ENCODE measurements around the gene PDE2A.

The PDE2A gene

DNA sequence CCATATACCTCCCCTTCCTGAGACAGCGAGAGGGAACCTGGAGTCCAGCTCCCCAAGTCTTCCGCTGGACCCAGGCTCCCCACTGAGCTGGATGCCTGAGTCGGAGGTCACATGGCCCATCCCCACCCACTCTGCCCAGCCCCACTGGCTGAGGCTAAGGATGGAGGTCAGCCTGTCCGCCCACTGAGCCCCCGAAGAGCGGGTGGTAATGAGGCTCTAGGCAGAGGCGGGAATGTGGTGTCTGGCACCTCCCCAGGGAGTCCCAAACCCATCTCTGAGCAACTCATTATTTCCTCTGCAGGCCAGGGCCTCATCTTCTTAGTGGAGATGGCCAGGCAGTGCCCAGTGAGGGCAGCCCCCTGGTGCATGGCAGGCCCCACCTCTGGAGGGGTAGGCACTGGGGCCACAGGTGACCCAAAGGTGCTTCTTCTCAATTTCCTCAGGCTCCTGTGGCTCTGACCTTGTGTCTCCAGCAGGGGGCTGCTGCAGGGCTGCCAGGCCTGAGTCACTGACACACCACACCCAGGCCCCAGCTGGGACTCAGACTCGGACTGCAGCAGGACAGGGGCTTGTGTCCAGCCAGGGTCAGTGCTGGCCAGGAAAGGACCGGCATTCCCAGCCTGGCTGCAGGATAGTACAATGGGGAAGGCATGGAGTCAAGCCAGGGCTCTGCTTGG, 10.2 kb upstream of the PDE2A start:
- DNase-seq (ENCODE audit: low read depth, low spot score): no peak

- DNase-seq (ENCODE audit: low read depth, low spot score): peak; percentile 50
Observed at GRCh38 chr11:72683782-72684200, 9.6 kb upstream of the PDE2A start.

- DNase-seq (ENCODE audit: low read depth, low spot score): no peak
Observed at GRCh38 chr11:72682858-72683243, 8.6 kb upstream of the PDE2A start.

- DNase-seq (ENCODE audit: low read depth, low spot score): no peak
Observed at GRCh38 chr11:72682238-72682857, 8.1 kb upstream of the PDE2A start.

GRCh38 chr11:72681226-72682153, 7.3 kb upstream of the PDE2A start:
- DNase-seq (ENCODE audit: low read depth, low spot score): no peak

DNA sequence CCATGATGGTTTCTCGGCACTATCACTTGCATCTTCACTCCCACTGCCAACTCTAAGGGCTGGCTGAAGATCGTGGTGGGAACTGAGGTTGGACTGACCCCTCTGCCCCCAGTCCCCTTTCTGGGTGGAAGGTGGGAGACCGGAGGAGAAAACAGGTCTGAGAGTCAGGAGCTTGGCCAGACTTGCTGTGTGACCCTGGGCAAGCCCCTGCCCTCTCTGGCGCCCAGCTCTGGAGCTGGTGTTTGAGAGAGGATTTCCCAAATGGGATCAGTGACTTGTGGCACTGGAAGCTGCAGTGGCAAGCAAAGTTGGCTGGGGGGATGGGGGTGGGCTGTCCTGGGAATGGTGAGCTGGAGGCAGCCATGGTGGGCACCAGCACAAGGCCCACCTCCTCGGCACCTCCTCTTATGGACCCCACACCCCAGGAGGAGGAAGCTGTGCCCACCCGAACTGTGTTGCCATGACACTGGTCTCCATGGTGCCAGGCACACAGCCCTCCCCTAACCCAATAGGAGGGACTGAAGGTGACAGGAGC, 6.5 kb upstream of the PDE2A start:
- DNase-seq (ENCODE audit: low read depth, low spot score): no peak

GRCh38 chr11:72679869-72680268, 5.6 kb upstream of the PDE2A start:
- DNase-seq (ENCODE audit: low read depth, low spot score): no peak

GRCh38 chr11:72678524-72678923, 4.3 kb upstream of the PDE2A start:
- DNase-seq (ENCODE audit: low read depth, low spot score): no peak

DNA sequence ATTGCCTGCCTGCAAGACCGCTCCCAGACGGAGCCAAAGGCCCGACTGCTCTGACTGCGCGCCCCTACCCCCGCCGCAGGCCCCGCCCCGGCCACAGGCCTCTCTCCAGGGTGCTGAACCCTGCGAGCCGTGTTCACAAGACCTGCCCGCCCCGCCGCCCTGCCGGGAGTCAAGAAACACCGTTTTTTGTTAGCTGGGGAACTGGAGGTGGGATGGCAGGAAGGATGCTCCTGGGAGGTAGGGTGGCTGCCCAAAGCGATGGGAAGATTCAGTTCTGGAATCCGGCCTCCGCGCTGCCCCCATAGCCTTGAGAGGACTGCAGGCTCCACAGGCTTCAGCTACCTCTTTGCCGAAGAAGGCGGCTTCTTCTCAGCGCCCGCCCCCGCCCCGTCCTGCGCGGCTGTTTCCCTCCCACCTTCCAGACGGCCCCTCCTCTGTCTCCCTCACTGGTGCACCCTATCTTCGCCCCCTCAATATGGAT, 2.7 kb upstream of the PDE2A start:
- DNase-seq (ENCODE audit: low read depth, low spot score): peak; percentile 34

GRCh38 chr11:72675221-72675620, 999 bp upstream of the PDE2A start:
- DNase-seq (ENCODE audit: low read depth, low spot score): no peak

DNA sequence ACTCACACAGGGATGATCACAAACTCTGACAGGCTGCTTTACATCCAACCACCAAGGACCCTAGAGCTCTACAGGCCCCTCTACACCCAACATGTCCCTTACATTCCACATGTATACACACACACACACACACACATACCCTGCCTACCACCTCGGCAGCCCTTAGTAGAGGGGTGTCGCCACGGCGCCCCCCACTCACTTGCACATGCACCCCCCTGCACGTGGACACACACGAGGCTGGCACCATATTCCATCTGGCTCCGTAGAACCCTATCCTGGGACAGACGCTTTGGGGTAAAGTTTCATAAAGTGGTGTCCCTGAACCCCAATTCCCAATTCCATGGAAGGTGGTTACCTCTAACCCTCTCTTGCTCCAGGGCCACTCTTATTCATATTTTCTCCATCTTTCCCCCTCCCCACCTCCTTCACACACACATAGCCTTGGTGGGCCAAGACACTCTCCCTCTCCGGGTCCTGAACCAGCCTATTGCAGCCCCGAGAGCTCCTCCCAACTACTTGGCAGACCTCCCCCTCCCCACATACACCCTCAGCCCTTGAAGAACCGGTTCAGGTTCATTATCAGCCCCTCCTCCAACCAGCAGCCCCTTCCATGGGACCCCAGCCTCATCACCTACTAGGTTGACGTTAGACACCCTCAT, 809 bp downstream of the PDE2A start:
- no peak for DNase-seq (ENCODE audit: low read depth, low spot score)

GRCh38 chr11:72672597-72673238, 1.5 kb downstream of the PDE2A start:
- no peak for DNase-seq (ENCODE audit: low read depth, low spot score)

GRCh38 chr11:72671152-72672099, 2.8 kb downstream of the PDE2A start:
- DNase-seq (ENCODE audit: low read depth, low spot score): no peak

GRCh38 chr11:72670041-72670440, 4.2 kb downstream of the PDE2A start:
- no peak for DNase-seq (ENCODE audit: low read depth, low spot score)

- no peak for DNase-seq (ENCODE audit: low read depth, low spot score)
Observed at GRCh38 chr11:72669527-72669926, 4.7 kb downstream of the PDE2A start.

GRCh38 chr11:72668629-72669347, 5.4 kb downstream of the PDE2A start:
- no peak for DNase-seq (ENCODE audit: low read depth, low spot score)

DNA sequence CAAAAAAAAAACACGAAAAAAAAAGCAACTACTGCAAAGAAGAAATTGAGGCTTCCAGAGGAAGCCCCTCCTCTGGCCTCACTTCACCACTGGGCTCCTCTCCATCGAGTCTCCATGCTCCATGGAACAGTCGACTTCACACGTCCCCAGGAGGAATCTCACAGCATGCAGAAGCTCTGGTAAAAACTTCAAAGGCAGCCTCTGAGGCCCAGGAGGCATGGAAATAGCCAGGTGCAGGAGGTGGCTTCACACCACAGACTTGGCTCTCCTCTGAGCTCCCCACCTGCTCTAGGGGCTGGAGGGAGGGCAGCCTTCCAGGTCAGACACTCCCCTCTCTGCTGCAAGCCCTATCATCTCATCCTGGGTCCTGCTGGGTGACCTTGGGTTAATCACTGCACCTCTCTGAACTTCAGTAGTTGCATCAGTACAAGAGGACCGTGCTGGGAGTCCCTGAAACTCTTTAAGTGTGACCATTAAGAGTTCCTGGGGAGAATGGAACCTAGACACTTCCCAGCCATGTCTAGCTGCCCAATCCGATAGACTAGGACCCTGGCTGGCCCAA, 8.2 kb downstream of the PDE2A start:
- DNase-seq (ENCODE audit: low read depth, low spot score): no peak

- DNase-seq (ENCODE audit: low read depth, low spot score): no peak
Observed at GRCh38 chr11:72662036-72662435, 12.2 kb downstream of the PDE2A start.

DNA sequence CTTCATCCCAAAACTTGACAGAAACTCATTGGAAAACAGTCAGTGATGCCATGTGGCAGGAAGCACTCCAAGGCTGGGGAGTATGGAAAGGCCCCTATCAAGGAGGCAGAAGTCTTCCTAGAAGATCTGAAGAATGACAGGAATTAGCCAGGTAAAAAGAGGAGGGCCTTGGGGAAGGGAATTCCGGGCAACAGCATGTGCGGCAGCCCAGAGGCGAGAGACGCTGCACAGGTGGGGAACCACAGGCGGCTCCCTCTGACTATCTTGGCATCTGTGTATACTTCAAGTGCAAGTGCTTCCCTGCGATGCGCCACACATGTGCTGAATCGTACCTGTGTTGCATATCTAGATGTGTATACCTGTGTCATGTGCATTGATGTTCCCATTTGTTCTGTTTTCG, 12.7 kb downstream of the PDE2A start:
- no peak for DNase-seq (ENCODE audit: low read depth, low spot score)
